Rectal smooth muscle tissue (tissue), 1 donor: ENCODE measurements around the gene HOXA5.

Experiments
- H3K27ac ChIP-seq: one replicate; pipeline ENCODE4 v1.7.0; 2013; ENCODE audit warnings: low read depth, low read length, inconsistent platforms
- H3K27me3 ChIP-seq: one replicate; pipeline ENCODE4 v1.7.0; 2013; ENCODE audit warnings: low read length; ENCODE audit not compliant: control insufficient read depth, insufficient read depth
- H3K36me3 ChIP-seq: one replicate; pipeline ENCODE4 v1.7.0; 2013; ENCODE audit warnings: low read length; ENCODE audit not compliant: control insufficient read depth, insufficient read depth
- H3K4me1 ChIP-seq: one replicate; pipeline ENCODE4 v1.7.0; 2013; ENCODE audit warnings: low read length; ENCODE audit not compliant: control insufficient read depth, insufficient read depth
- H3K4me3 ChIP-seq: one replicate; pipeline ENCODE4 v1.7.0; 2013; ENCODE audit warnings: low read length
- H3K9ac ChIP-seq: one replicate; pipeline ENCODE4 v1.7.0; 2013; ENCODE audit warnings: low read length

Gene HOXA5

GRCh38 chr7:27143023-27143949 is at the start of gene HOXA5:
Gene HOXA5 (minus strand): TSS chr7:27143681. CDS start chr7:27143607, 74 bp downstream.
- peak within 1 kb of the TSS; percentile 83 for H3K4me3 ChIP-seq
- H3K4me1 ChIP-seq, result peaks cover 11% of the 10 kb centered on the region
- H3K27me3 ChIP-seq, result no peaks in the 10 kb centered on the region
- H3K9ac ChIP-seq, result peak within 1 kb of the TSS; percentile 70
- peak within 1 kb of the TSS; percentile 78 for H3K27ac ChIP-seq
- H3K36me3 ChIP-seq, result peaks cover 12% of the 10 kb centered on the region

- Histone ChIP-seq H3K4me3 (peak overlapping the region; percentile 71), H3K27me3 (peaks cover 6% of the 10 kb centered on the region), H3K4me1 (peaks cover 8% of the 10 kb centered on the region), H3K9ac (peak overlapping the region; percentile 24), H3K27ac (peak overlapping the region; percentile 89), H3K36me3 (no peaks in the 10 kb centered on the region)
Measured at GRCh38 chr7:27192546-27193334, 49.3 kb upstream of the HOXA5 start.

GRCh38 chr7:27191833-27192545 is 48.5 kb upstream of the HOXA5 start:
- Histone ChIP-seq H3K27ac (peak overlapping the region; percentile 89), H3K36me3 (no peaks in the 10 kb centered on the region), H3K4me3 (peak overlapping the region; percentile 71), H3K27me3 (peaks cover 4% of the 10 kb centered on the region), H3K9ac (peak overlapping the region; percentile 76), H3K4me1 (peaks cover 8% of the 10 kb centered on the region)

DNA sequence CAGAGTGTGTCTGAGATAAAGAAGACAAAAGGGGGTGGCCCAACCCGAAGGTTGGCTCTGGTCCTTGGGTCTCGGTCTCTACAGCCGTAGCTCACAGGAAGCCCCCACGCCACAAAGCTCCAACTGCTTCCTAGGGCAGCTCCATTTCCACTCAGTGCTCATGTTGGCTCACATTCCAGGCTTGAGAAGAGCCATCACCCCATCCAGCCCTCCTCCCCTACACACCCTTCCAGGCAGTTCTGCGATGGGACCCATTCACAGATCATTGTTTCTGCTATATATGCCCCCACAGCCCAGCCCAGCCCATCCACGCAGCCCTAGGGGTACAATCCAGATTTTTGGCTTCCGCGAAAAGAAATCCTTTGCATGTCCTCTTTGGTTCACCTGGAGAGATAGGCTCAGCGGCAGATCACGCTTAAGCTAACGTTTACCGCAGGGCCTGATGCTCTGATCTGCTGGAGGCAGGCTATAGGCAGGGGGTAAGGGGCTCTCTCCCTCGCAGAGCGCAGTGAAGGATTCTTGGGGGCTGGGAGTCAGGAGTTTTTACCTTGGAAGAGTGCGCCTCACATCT is 47.8 kb upstream of the HOXA5 start:
- H3K4me1 ChIP-seq, result peaks cover 8% of the 10 kb centered on the region
- H3K4me3 ChIP-seq, result peak overlapping the region; percentile 71
- H3K27me3 ChIP-seq, result peaks cover 4% of the 10 kb centered on the region
- H3K9ac ChIP-seq, result peak overlapping the region; percentile 76
- no peaks in the 10 kb centered on the region for H3K36me3 ChIP-seq
- H3K27ac ChIP-seq, result peak overlapping the region; percentile 89

DNA sequence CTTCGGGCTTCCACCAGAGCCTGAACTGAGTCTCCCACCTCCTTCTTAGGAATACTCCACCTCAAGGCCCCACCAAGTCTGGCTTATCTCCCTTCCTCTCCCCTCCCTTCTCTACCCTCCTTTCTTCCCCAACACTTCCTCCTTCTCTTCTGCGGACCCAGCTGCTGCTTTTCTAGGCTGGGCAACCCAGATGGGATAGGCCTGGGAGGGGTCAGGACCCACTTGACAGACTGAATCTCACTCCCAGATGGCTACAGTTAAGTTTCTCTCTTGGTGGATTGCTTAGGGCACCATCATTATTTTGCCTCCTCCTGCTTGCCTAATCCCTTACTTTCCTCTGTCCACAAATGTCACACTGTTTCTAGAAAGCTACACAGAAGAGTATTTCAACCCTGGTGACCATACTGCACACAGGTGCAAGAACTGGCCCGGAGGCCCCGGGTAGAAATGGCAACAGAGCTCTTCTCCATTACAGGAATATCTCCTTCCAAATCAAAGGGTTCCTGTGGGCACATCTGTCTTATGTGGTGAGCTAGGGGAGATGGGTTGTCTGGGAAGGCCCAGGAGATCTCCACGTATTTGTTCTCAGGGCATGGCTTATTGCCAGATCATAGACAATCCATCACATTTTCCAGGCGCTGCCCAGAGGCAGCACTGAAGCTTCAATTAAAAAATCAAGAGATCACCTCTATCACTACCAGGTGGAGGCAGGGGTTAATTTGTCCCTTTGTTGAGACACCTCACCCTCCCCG is 46.7 kb upstream of the HOXA5 start:
- peaks cover 4% of the 10 kb centered on the region for H3K27me3 ChIP-seq
- H3K4me1 ChIP-seq, result peaks cover 8% of the 10 kb centered on the region
- H3K9ac ChIP-seq, result peak overlapping the region; percentile 6
- H3K4me3 ChIP-seq, result peak overlapping the region; percentile 60
- H3K27ac ChIP-seq, result peak overlapping the region; percentile 89
- H3K36me3 ChIP-seq, result no peaks in the 10 kb centered on the region

GRCh38 chr7:27189295-27189996 is 46.0 kb upstream of the HOXA5 start:
- Histone ChIP-seq H3K27ac (peak overlapping the region; percentile 89), H3K9ac (peak overlapping the region; percentile 6)

GRCh38 chr7:27188386-27189294 is 45.2 kb upstream of the HOXA5 start:
- Histone ChIP-seq H3K9ac (peak overlapping the region; percentile 2), H3K27ac (peak overlapping the region; percentile 89), H3K4me1 (peaks cover 8% of the 10 kb centered on the region), H3K4me3 (peak overlapping the region; percentile 60), H3K36me3 (no peaks in the 10 kb centered on the region), H3K27me3 (peaks cover 8% of the 10 kb centered on the region)

More at GRCh38 chr7:27189295-27189996, 46.0 kb upstream of the HOXA5 start:
- H3K27me3 ChIP-seq, result peaks cover 8% of the 10 kb centered on the region
- H3K36me3 ChIP-seq, result no peaks in the 10 kb centered on the region
- H3K4me1 ChIP-seq, result peaks cover 8% of the 10 kb centered on the region
- H3K4me3 ChIP-seq, result peak overlapping the region; percentile 60

- H3K4me3 ChIP-seq, result peak overlapping the region; percentile 60
- no peaks in the 10 kb centered on the region for H3K36me3 ChIP-seq
- peak overlapping the region; percentile 89 for H3K27ac ChIP-seq
- H3K27me3 ChIP-seq, result peaks cover 8% of the 10 kb centered on the region
- peak overlapping the region; percentile 2 for H3K9ac ChIP-seq
- peaks cover 8% of the 10 kb centered on the region for H3K4me1 ChIP-seq
Measured at GRCh38 chr7:27187475-27188385, 44.2 kb upstream of the HOXA5 start.

- Histone ChIP-seq H3K36me3 (no peaks in the 10 kb centered on the region), H3K4me1 (peaks cover 13% of the 10 kb centered on the region), H3K27ac (peak overlapping the region; percentile 89), H3K4me3 (peak overlapping the region; percentile 72), H3K9ac (peak overlapping the region; percentile 61), H3K27me3 (peaks cover 6% of the 10 kb centered on the region)
Measured at GRCh38 chr7:27186668-27187474, 43.4 kb upstream of the HOXA5 start.
